ENCODE results near the gene MPP2. TPM values are rescaled to one million over a fixed set of nuclear protein-coding genes. Genes with fewer than 3 reads are reported as not detected.

MPP2 gene
- total RNA-seq, 2 experiments from 2014 or later: 0.16 to 0.67 TPM

DNA sequence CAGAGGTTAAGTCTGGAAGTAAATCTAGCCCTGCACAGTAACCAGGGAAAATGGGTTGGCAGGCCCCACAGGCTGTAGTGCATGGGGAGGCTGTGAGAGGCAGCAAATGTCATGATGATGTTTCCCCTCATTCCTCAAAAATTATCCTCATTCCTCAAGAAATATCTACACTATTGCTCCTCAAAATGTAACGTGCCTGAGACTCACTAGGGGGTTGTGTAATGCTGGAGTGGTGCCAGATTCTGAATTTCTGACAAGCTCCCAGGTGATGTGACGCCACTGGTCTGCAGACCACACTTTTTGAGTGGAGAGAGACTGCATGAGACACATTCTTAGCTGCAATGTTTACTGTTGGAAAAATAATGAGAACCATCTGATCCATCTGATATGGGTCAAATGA lies 73.2 kb downstream of the MPP2 start:
- DNase-seq (ENCODE audit: low spot score): no peak
- CTCF ChIA-PET (ENCODE audit: unreplicated experiment): no interaction called here
- intact Hi-C loops (cut with micrococcal nuclease; ENCODE audit: unreplicated experiment): no loop called here

DNA sequence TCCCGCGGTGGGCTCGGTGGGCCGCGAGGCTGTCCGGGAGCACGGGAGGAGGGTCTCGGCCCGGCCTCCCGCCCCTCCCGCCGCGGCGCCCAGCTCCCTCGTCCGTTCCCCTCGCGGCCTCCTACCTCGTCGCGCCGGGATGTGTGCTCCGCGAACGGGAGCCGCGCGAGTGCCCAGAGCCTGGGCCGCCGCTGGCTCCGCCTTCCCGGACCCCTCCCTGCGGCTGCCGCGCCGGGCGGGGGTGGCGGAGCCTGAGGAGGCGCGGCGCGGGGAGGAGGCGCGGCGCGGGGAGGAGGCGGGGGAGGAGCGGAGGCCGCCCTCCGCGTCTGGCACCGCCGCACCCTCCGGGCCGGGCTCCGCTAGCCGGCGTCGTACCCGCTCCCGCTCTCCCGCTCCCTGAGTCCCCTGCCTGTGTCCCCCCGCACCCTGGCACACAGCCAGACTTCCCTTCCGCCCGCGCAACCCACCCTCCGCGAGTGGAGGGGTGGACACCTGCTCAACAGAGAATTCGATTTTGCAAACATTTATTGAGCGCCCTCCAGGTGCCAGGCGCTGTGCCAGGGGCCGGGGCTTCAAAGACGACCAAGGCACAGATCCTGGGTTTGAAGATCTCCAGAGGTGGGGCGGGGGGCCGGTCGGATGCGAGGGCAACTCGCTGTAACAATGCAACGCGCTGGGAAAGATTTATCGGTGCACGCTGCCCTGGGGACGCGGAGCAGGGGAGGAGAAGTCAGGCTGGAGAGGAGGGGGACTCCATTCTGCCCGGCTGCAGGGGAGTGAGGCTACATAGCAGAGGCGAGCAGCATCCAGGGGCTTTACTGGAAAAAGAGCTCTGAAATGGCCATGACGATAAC lies 74.1 kb downstream of the MPP2 start, which contains the start of gene MPP3:
TSS of gene MPP3 (minus strand) at position 171 of the 854 bp plus-strand sequence. CDS start 1,240 bp downstream, outside the sequence.
- no peaks in the 10 kb centered on the region for H3K36me3 ChIP-seq (ENCODE audit: insufficient read depth, low read length)
- POLR2A ChIA-PET: no interaction called here

More for the DNA sequence above, 73.2 kb downstream of the MPP2 start:
- Histone ChIP-seq H3K36me3 (ENCODE audit: insufficient read depth, low read length) (no peaks in the 10 kb centered on the region), H3K79me2 (ENCODE audit: insufficient read depth, low read depth, low read length) (no peaks in the 10 kb centered on the region), H3K4me3 (ENCODE audit: low read depth, low read length, poor library complexity, severe bottlenecking) (no peak overlapping the region), H3K4me2 (ENCODE audit: low read length) (no peak overlapping the region), H3K9me2 (ENCODE audit: insufficient read depth, low read length) (no peaks in the 10 kb centered on the region), H3K27ac (ENCODE audit: low read depth, low read length, poor library complexity, severe bottlenecking) (no peak overlapping the region), H3K9me3 (ENCODE audit: low read length) (no peaks in the 10 kb centered on the region), H2AFZ (ENCODE audit: low read length) (no peak overlapping the region), H4K20me1 (ENCODE audit: insufficient read depth, low read length) (no peaks in the 10 kb centered on the region), H3K4me1 (ENCODE audit: insufficient read depth, low read length, poor library complexity, severe bottlenecking) (no peaks in the 10 kb centered on the region)
- TF ChIP-seq, protein P1, sequence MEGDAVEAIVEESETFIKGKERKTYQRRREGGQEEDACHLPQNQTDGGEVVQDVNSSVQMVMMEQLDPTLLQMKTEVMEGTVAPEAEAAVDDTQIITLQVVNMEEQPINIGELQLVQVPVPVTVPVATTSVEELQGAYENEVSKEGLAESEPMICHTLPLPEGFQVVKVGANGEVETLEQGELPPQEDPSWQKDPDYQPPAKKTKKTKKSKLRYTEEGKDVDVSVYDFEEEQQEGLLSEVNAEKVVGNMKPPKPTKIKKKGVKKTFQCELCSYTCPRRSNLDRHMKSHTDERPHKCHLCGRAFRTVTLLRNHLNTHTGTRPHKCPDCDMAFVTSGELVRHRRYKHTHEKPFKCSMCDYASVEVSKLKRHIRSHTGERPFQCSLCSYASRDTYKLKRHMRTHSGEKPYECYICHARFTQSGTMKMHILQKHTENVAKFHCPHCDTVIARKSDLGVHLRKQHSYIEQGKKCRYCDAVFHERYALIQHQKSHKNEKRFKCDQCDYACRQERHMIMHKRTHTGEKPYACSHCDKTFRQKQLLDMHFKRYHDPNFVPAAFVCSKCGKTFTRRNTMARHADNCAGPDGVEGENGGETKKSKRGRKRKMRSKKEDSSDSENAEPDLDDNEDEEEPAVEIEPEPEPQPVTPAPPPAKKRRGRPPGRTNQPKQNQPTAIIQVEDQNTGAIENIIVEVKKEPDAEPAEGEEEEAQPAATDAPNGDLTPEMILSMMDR (conservative IDR thresholded peaks at IDR 0.05; ENCODE audit: low read length): no peak
- TF ChIP-seq EZH2phosphoT487 (IDR thresholded peaks at IDR 0.05; ENCODE audit: borderline replicate concordance, low read depth, low read length): no peak
- POLR2A ChIA-PET: no interaction called here
- no TSS peak for BruUV-seq (replicated peaks)

More for the DNA sequence above, 74.1 kb downstream of the MPP2 start, which contains the start of gene MPP3:
- Histone ChIP-seq H3K4me1 (ENCODE audit: insufficient read depth, low read length, poor library complexity, severe bottlenecking) (no peaks in the 10 kb centered on the region), H2AFZ (ENCODE audit: low read length) (no peak within 1 kb of the TSS), H3K4me2 (ENCODE audit: low read length) (no peak within 1 kb of the TSS), H3K27ac (ENCODE audit: low read depth, low read length, poor library complexity, severe bottlenecking) (no peak within 1 kb of the TSS), H3K4me3 (ENCODE audit: low read depth, low read length, poor library complexity, severe bottlenecking) (no peak within 1 kb of the TSS), H3K9me3 (ENCODE audit: low read length) (no peaks in the 10 kb centered on the region), H4K20me1 (ENCODE audit: insufficient read depth, low read length) (no peaks in the 10 kb centered on the region), H3K79me2 (ENCODE audit: insufficient read depth, low read depth, low read length) (no peaks in the 10 kb centered on the region), H3K9me2 (ENCODE audit: insufficient read depth, low read length) (no peaks in the 10 kb centered on the region)
- CTCF ChIA-PET (ENCODE audit: unreplicated experiment): no interaction called here
- no TSS peak for BruUV-seq (replicated peaks)
- TF ChIP-seq, protein P1 (conservative IDR thresholded peaks at IDR 0.05; ENCODE audit: low read length): no peak
- no peak for TF ChIP-seq EZH2phosphoT487 (IDR thresholded peaks at IDR 0.05; ENCODE audit: borderline replicate concordance, low read depth, low read length)
- no peak for DNase-seq (ENCODE audit: low spot score)
- intact Hi-C loops (cut with micrococcal nuclease; ENCODE audit: unreplicated experiment): no loop called here
